Measurements from ENCODE around the gene SPATC1L.

DNA sequence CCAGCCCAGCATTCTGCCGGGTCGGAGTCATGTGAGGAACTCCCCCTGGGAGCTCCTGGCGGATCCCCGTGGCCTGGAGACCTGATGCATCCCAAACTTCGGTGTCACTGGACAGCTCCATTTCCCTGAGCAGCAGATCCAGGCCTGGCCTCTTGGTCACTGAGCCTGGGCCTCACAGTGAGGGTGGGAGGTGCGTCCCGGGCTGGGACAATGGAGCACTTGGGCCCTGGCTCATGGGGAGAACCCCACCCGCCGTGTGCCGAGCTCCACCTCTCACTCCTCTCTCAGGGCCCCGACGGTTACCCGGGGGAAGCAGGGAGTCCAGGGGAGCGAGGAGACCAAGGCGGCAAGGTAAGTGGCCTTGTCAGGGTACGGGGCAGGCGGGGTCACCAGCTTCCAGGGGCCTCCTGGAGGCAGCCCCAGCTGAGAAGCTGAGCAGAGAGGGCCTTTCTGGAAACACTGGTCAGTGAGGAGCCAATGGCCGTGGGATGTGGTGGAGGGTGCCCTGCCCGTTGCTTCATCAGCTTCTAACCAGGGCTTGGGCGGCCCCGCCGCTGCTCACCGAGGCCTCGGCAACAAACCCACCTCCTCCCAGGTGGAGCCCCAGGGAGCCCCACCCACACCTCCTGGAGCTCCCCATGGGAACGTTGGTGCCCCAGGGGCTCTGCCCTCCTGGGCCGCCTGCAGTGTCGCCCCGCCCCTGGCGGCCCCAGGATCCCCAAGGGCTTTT is 66.5 kb downstream of the SPATC1L start:
- TF ChIP-seq ZNF384 (IDR thresholded peaks at IDR 0.05), result no peak
- TF ChIP-seq L3MBTL2 (conservative IDR thresholded peaks at IDR 0.05), result no peak

Measured in HEK293T (cell line).